HG03571 (cell line): ENCODE results near the gene CLCF1.
"Not testable (repeated sequence)": the region's sequence is repeated elsewhere in the genome, so short reads cannot be mapped to it uniquely, and the experiment has no call there.

Experiments used
- ATAC-seq: cut with Tn5 transposase; IDR thresholded peaks from one replicate; pipeline ENCODE4 v1.9.1; 2021; ENCODE audit not compliant: unreplicated experiment

The CLCF1 gene

DNA sequence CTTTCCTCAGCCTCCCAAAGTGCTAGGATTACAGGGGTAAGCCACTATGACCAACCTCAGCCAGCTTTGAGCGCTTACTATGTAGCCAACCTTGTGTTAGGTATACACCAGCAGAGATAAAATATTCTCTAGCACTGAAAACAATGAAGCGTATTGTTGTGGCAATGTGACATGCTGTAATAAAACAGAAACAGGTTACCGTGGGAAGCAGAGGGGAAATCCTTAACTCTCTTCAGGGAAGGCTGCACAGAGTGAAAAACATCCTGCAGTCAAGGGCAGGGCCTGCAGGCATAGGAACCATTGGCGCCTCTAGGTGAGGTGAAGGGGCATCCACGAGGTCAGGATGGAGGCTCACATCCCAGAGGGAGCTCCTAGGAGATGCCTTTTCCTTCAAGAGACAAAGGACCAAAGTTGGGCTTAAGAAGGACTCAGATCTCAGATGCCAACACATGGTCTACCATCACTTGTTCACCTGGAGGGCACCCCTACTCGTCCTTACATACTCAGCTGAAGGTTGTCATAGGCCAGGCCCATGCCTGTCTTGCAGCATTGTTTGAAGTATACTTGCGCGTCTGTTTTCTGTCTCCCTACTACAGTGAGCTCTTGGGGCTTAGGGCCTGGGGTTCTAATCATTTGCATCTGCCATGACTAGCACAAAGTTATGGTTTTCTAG, 28.0 kb downstream of the CLCF1 start:
- no peak for ATAC-seq

DNA sequence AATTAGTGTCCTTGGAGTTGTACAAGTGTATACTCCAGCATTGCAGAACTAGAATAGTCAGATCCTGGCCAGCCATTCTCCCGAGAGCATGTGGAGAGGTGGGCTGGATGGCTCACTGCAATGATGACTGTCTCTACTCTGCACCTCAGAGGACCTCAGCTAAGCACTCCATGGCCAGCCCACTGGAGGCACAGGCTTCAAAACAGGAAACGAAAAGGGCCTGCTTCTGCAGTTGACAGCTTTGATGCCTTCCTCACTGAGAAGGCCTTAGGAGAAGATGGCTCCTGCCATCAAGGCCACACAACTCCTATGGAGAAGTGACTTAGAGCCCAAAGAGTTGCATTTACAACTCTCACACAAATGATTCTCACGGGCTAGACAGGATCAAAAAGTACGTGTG, 29.1 kb downstream of the CLCF1 start:
- no peak for ATAC-seq

DNA sequence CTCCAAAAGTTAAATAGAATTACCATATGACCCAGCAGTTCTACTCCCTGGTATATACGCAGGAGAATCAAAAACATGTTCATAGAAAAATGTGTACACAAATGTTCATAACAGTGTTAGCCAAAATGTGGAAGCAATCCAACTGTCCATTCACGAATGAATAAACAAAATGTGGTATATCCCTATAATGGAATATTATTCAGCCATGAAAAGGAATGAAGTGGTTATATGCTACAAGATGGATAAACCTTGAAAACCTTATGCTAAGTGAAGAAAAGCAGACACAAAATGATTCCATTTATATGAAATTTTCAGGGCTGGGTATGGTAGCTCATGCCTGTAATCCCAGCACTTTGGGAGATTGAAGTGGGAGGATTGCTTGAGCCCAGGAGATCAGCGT, 36.1 kb downstream of the CLCF1 start:
- no peak for ATAC-seq

DNA sequence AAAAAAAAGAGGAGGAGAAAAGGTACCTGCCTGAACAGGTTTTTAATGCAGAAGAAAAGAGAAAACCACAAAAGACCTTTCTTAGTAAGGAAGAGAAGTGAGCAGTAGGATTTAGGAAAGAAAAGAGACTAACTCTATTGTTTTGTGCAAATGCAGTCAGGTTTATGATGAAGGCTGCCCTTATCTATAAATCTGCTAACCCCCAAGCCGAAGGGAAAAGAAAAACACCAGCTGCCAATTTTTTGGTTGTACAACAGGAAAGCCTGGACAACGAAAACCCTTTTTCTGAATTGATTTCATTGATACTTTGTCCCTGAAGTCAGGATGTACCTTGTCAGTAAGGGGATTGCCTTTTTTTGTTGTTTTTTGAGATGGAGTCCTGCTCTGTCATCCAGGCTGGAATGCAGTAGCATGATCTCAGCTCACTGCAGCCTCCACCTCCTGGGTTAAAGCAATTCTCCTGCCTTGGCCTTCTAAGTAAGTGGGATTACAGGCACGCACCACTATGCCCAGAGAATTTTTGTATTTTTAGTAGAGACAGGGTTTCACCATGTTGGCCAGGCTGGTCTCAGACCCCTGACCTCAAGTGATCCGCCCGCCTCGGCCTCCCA, 41.2 kb downstream of the CLCF1 start:
- ATAC-seq, result no peak

DNA sequence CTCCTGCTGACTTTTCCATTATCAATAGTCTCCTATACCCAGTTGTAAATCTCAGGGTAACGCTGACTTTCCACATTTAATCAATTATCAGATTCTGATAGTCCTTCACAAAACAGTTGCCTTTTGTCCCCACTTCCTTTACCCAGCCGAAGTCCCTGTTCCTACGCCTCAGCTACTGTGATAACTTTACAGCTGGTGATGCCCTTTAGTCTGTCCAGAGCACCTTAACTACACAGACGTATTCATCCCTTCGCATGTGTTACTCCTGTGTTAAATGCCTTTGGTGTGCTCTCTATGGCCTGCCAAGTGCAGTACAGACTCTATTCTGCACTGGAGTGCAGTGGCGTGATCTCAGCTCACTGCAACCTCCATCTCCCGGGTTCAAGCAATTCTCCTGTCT, 49.9 kb downstream of the CLCF1 start:
- ATAC-seq, result no peak

DNA sequence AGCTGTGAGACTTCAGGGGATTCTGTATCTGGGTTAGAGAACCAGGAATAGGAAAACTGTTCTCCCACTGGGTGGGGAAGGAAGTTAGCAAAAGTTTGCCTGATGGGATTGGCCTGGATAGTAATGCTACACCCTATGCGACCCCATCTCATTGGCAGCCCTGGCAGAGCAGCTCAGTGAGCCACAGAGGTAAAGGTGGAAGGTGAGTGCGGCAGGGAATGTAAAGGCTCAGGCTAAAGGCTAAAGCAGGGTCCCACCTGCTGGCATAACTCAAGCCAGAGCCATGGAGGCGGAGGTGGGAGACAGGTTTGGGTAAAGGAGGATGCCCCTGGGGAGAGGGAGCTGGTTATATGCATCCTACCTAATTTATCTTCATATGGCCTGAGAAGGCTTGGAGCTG, 51.3 kb downstream of the CLCF1 start:
- no peak for ATAC-seq

DNA sequence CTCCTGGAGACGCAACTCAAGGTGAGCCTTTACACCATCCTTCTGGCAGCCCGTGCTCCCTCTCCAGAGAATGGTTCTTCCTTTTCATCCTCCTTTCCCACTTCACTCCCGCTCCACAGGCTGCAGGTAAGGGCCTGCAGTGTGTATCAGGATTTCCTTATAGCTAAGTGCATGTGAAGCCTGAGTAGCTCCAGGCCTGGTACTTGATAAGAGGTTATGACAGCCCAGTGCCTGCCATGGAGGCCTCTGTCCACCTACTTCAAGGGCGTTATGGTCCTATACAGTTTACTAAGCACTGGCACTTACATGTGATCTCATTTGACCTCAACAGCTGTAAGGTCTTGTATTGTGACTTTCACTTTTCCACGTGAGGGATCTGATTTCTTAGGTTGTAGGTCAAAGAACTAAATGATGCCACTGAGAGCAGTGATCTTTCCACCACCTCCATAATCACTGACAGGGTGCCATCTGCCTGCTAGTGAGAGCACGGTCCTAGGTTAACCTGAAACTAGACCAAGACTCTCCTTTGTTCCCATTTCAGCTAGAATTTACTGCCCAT, 52.0 kb downstream of the CLCF1 start:
- no peak for ATAC-seq

DNA sequence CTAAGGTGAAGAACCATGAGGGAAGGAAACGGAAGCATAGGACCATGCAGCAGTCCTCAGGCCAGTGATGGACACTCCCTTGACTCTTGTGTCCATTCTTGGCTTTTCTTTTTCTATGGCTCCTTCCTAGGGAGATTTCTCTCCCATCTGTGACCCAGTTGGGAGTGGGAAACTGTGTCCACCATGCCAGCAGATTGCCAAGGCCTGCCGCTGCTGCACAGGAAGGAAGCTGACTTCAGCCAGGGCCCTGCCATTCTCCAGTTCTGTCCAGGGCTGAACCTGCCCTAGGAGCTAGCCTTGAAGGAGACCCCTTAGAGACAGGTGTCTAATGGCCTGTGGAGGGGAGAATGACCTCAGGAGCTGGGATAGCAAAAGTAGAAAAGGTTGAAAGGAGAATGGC, 52.7 kb downstream of the CLCF1 start:
- ATAC-seq, result no peak

DNA sequence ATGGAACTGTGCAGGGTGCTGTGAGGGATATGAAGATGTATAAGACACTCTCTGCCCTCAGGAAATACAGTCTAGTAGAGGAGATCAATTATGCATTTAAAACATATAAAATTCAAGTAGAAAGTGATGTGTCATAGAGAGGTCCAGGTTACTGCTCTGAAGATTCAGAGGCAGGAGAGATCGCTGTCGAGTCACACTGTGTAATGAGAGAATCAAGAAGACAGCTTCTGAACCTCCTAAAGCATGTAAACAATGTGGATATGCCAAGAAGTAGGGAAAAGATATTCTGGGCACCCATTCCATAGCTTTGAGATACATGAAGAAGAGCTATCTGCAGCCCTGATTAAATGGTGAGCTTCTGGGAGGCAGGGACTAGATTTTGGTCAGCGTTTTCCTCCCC, 53.4 kb downstream of the CLCF1 start:
- ATAC-seq, result no peak

DNA sequence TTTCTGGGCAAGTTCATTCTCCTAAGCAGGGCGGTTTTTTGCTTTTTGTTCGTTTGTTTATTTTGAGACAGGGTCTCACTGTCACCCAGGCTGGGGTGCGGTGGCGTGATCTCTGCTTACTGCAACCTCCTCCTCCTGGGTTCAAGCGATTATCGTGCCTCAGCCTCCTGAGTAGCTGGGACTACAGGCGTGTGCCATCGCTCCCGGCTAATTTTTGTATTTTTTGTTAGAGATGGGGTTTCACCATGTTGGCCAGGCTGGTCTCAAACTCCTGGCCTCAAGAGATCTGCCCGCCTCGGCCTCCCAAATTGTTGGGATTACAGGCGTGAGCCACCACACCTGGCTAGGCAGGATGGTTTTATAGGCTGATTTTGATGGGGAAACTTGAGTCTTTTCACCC, 54.5 kb downstream of the CLCF1 start:
- ATAC-seq, result not testable (repeated sequence)

DNA sequence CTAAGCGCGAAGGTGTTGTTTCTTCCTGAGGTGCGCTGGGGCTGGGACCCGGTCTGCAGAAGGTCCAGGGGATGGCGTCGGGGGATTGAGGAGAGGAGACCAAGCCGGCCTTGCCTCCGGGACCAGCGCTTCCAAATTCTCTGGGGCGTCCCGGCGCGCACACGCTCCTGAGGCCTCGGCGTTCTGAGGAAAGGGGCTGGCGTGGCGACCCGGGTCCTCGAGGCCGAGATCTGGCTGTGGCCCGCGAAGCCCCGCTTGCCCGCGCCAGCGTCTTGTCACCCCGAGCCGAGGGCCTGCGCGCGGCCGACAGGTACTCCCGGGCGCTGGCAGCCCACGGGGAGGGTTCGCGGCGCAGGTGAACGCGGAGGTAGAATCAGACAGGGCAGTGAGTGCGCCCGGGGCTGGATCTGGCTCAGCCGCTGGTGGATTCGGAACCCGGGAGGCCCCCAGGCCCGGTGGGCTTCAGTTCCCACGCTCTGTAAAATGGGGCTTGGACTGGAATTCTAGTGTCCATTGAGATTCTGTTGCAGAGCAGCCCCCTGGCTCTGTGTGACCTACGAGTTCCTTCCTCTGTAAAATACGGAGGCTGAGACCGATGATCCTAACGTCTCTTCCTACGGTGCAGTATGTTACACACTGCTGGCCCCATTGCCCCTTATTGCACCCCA, 55.4 kb downstream of the CLCF1 start:
- ATAC-seq, result peak; percentile 24

DNA sequence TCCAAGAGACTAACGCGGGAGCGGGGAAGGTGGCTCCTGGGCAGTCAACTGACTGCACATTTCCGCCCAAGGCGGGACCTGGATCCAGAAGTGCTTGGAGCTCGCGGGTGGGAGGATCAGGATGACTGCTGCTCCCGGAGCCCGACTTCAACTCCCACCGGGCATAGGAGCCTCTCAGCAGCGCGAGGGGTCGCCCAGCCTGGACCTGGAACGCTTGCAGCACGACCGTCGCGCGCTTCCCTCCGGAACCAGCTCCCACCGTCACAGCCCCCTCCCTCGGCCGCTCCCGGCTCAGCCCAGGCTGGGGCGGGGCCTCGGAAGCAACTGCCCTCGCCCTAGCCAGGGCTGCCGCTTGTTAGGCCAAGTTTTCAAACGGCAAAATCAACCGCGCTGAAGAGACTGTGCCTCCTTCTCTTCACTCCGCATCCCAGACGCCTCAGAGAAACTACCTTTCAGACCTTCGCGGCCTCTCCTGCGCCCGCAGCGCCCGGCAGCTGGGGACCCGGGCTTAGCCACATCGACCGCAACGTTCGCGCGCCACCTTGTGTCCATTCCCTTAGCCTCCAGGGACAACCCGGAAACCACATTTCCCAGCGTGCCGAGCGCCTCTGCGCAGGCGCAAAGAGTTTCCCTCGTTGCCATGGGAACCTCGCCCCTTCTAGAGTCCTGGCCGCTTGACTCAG, 56.1 kb downstream of the CLCF1 start:
- ATAC-seq, result peak; percentile 75

DNA sequence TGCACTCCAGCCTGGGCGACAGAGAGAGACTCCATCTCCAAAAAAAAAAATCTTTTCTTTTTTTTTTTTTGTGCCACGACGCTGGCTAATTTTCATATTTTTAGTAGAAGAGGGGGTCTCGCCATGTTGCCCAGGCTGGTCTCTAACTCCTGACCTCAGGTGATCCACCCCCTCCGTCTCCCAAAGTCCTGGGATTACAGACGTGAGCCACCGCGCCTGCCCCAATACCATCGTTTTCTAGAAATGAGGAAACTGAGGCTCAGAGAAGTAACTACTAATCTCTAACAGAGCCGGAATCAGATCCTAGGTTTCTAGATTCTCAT, 56.6 kb downstream of the CLCF1 start:
- ATAC-seq, result no peak

DNA sequence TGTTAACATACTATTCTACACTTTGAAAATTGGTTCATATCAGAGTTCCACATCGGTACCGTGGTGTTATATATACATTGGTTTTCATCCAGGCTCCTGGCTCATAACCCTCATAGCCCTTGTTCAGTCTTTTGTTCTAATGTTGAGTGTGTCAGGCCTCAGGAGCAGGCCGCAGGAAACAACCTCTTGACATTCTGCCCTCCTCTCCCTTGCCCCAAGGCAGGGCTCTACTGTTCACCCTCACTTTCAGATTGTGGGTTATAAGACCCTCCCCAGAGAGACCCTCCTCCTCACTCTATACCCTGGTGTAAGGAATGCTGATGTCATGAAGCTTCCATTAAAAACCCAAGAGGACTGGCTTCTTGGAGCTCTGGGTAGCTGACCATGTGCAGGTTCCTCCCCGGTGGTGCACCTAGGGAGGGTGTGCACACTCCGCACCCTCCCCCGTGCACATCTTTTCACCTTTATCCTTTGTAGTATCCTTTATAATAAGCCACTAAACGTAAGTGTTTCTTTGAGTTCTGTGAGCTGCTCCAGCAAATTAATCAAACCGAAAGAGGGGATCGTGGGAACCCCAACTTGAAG, 58.0 kb downstream of the CLCF1 start:
- ATAC-seq, result no peak

DNA sequence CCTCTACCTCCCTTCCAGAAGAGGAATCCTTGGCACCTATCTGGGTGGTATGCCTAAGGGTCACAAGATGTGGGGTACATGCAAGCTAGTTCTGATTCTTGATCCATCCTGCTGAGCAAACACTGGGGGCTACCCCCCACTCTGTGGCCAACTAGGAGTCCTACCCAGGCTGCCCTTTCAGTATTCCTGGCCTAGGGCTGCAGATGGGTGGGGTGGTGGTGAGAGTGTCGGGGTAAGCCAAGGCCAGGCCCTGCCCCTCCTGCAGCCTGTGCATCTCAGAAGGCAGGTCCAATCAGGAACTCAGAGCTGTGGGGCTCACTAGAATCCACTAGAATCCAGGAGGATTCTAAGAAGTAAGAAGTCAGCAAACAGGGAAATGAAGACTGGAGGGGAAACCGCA, 59.2 kb downstream of the CLCF1 start:
- no peak for ATAC-seq
